ENCODE results near the gene C6orf15. TPM values are rescaled to one million over a fixed set of nuclear protein-coding genes. Genes with fewer than 3 reads are reported as not detected.

C6orf15 gene
- not detected for total RNA-seq

DNA sequence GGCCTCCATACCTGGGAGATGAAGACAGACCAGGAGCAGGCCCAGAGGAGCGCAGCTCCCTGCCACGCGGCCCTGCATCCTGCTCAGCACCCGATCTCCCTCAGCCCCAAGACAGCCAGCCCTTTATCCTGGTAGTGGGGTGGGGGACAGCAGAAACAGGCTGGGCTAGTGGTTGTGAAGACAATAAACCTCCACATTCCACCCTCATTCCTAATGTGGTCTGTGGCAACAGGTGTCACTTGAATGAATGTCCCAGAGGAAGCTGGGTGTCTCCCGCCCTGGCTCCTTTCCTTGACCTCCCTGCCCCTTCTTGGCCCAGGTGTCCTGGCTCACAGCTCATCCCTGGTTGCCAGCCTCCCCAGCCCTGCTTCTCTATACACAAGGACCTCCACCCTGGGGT lies at the start of gene C6orf15:
TSS of gene C6orf15 (minus strand) at position 98 of the 400 bp plus-strand sequence. CDS start at position 78, 20 bp downstream.
- no peak for ATAC-seq

DNA sequence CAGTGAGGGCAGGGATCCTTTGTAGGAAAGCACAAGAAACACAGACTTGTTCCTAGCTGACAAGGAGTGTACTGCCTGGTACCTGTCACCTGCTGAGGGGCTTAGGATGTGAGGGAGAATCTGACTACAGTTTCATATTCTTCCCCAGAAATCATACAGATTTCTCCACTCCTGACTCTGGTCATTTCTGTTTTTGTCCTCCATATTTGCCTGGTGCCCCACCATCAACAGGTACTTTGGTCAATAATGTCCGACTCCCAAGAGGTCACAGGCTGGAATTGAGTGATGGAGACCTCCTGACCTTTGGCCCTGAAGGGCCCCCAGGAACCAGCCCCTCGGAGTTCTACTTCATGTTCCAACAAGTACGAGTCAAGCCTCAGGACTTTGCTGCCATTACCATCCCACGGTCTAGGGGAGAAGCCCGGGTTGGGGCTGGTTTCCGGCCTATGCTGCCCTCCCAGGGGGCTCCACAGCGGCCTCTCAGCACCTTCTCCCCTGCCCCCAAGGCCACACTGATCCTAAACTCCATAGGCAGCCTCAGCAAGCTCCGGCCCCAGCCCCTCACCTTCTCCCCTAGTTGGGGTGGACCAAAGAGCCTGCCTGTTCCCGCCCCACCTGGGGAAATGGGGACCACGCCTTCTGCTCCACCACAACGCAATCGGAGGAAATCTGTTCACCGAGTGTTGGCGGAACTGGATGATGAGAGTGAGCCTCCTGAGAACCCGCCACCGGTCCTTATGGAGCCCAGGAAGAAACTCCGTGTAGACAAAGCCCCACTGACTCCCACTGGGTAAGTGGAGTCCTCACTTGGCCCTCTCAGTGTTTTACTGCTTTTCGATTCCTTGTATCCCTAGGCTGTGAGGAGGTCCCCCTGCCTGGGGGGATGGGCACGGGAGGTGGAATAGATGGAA lies 49.1 kb upstream of the C6orf15 start:
- no peak for ATAC-seq

- peak; percentile 64 for ATAC-seq
Observed at GRCh38 chr6:31158863-31159855, 46.8 kb upstream of the C6orf15 start.

DNA sequence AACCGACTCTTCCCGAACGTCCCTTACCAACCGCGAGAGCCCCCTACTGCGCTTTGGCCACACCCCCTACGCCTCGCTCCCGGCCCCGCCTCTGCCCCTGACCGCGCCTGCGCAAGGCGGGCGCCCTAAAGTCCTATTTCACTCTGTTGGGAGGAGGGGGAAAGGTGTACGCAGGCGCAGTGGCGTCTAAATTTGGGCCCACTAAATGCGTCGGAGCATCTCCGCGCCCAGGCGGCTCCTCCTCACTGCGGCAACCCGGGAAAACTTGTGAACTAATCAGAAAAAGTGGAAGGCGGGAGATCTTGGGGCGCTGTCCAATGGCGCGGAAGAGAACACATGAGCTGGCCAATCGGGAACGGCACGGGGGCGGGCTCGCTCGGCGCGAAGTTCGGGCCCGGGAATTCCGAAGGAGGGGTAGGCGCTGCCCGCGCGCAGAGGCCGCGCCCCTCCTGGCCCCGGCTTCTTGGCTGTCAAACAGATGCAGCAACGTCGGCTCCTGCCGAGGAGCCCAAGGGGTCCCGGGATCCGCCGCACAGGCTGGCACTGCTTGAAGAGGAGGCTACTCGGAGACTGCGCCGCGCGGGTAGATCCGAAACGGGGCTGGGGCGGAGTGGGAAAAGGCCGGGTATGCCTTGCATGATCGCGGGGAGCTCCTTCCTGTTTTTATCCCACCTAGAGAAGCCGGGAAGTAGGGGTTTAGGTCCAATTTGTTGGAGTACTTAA lies 45.9 kb upstream of the C6orf15 start, which contains the start of gene TCF19:
TSS of gene TCF19 (plus strand) at position 450 of the 723 bp plus-strand sequence. CDS start 881 bp downstream, outside the sequence.
- peak; percentile 95 for ATAC-seq

- peak; percentile 32 for ATAC-seq
Observed at GRCh38 chr6:31157513-31158139, 45.3 kb upstream of the C6orf15 start, which contains the start of gene CCHCR1. Gene CCHCR1, minus strand, starts transcription at chr6:31157802. Its CDS starts 202 bp downstream, at chr6:31157600.

- no peak for ATAC-seq
Observed at GRCh38 chr6:31156641-31157040, 44.3 kb upstream of the C6orf15 start.

DNA sequence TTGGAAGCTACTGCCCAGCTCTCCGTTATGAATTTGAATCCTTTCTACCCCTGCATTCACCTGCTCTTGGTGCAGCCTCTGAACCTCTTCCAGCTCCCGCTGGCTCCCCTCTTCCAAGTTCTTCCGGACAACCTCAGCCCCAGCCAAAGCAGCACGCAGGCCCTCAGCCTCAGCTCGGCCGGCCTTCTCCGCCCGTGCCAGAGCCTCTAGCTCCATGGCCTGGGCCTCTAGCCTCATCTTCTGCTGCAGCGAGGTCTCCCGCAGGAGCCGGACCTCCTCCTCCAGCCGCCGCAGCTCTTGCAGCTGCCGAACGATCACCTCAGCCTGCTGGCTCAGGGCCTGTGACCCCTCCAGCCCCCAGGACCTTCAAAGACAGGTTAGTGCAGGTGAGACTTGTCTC lies 42.1 kb upstream of the C6orf15 start:
- ATAC-seq = no peak

DNA sequence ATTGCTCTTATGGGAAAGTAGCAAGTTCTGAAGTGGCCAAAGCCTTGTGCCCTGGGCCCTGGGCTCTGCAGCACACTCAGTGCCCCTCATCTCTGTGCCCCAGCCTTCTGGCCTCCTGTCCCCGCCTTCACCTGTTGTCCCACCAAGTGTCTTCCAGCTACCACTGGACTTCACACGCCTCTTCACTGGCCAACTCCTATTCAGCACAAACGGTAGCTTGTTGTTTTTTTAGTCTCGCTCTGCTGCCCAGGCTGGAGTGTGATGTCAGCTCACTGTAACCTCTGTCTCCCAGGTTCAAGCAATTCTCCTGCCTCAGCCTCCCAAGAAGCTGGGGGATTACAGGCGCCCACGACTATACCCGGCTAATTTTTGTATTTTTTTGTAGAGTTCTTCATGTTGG lies 40.4 kb upstream of the C6orf15 start:
- ATAC-seq = no peak

DNA sequence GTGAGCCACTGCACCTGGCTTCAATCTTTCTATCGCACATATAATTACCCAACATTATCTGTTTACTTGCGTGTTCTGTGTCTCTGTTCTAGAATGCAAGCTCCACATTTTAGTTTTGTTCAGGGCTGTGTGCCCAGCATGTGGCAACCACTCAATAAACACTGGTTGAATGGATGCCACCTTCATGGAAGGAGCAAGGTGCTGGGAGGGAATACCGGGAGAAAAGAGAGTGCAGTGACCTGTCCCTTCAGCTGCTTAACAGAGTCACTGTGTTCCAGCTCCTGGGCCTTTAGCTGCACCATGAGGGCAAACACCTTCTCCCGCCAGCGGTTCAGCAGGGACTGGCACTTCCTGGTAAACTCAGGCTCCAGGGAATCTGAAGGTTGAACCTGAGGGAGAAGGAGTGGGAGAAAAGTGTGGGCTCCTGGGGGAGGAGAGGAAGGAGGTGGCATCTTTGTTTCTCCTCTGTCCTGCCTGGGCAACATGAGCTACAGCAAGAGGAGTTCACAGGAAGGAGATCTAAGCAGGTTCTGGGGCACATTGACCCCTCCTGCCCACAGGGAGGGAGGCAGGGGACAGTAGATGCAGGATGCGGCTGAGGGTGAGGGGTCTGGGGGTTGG lies 37.6 kb upstream of the C6orf15 start:
- ATAC-seq = no peak

- ATAC-seq = no peak
Observed at GRCh38 chr6:31145386-31145785, 33.0 kb upstream of the C6orf15 start.

DNA sequence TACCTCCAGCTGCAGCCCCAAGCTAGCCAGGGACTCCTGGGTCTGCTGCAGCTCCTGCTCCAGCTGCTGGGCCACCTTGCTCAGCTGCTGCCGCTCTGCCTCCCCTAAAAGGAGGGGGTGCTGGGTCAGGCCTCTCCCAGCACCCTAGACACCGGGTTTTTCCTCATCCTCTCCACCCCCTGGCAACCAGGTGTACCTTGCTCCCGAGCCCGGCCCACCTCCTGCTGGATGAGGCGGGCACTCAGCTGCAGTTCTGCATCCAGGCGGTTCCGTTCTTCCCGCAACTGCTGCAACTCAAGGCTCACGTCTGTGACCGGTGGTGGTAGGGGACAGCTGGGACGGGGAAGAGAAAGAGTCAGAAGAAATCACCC lies 32.6 kb upstream of the C6orf15 start:
- ATAC-seq = no peak

DNA sequence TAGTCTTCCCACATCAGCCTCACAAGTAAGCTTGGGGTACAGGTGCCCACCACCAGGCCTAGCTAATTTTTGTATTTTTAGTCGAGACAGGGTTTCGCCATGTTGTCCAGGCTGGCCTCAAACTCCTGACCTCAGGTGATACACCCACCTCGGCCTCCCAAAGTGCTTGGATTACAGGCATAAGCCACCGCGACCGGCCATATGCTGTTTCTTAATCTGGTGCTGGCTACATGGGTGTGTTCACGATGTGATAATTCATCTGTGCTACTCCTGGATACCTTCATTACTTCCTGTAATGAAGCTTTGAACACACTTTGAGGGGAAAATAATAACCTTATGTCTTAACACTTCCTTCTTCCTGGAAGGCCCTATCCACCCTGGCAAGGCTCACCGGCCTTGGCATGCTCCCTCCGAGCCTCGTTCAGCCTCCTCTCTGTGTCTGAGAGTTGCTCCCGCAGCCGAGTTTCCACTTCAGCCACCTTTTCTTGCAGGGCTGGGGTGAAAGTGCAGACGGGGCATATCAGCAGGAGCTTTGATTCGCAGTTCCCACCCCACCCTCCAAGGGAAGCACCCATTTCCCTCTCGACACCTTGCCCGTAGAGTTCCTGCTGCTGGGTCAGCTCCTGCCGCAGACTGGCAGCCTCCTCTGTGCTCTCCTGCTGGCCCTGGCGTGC lies 32.1 kb upstream of the C6orf15 start:
- ATAC-seq = no peak

DNA sequence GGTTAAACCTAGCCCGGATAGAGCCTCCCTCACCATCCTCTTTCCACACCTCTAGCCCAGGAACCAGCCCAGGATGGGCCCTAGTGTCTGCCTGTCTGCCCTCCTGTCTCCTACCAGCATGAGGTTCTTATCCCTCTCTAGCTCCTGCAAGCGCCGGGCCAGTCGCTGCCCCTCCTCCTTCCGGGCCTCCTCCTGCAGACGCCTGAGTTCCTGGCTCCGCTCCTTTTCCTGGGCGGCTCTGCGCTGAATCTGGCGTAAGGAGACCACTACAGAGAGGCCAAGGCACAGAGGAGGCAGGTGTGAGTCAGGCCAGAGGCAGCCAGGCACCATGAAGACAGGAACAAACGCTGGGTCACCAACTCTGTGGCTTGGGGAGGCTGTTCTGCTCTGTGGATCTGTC lies 30.8 kb upstream of the C6orf15 start:
- peak; percentile 4 for ATAC-seq

- no peak for ATAC-seq
Observed at GRCh38 chr6:31142361-31142761, 30.0 kb upstream of the C6orf15 start.

- no peak for ATAC-seq
Observed at GRCh38 chr6:31140643-31141042, 28.3 kb upstream of the C6orf15 start.

DNA sequence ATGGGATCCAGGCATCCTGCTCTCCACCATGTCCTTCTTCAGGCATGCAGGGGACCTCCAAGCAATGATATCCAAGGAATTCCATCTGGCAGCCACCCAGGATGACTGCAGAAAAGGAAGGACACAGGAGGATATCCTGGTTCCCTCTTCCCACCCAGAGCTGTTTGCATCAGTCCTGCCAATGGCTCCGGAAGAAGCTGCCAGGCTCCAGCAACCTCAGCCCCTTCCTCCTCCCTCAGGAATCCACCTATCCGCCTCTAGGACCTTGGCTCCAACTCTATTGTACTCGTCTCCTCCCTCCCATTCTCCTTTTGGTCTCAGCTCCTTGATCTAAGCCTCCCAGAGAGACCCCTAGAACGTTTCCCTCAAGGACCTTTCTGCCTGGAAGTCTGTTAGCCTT lies 27.2 kb upstream of the C6orf15 start:
- ATAC-seq = no peak

DNA sequence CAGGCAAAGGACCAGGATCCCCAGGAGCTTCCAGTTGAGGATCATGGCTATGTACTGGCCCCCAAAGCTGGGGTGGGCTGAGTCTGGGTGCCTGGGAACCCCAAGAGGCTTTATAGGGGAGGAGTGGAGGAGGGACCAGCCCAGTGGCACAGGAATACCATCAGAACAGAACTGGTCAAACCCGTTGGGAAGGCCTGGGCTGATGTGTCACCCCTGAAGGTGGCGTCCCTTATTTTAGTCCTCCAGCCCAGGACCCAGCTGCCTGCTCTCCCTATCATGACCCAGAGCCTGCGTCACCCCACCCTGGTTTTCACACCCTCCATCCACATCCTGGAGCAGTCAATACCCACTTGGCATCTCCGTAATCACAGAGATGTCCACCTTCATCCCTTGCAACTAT lies 26.6 kb upstream of the C6orf15 start, which contains the start of gene PSORS1C2:
TSS of gene PSORS1C2 (minus strand) at position 85 of the 400 bp plus-strand sequence. CDS start at position 45, 40 bp downstream.
- peak; percentile 87 for ATAC-seq

DNA sequence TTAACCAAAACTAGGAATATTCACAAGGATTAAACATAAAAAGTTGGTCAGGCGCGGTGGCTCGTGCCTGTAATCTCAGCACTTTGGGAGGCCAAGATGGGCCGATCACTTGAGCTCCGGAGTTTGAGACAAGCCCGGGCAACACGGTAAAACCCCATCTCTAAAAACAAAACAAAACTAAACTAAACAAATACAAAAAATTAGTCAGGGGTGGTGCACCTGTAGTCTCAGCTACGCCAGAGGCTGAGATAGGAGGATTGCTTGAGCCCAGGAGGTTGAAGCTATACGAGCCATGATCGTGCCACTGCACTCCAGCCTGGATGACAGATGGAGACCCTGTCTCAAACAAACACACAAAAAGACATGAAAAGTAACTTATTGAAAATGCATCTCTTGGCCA lies 23.3 kb upstream of the C6orf15 start:
- ATAC-seq = no peak

- no peak for ATAC-seq
Observed at GRCh38 chr6:31132806-31133205, 20.4 kb upstream of the C6orf15 start.

- no peak for ATAC-seq
Observed at GRCh38 chr6:31131595-31131994, 19.2 kb upstream of the C6orf15 start.

- ATAC-seq = no peak
Observed at GRCh38 chr6:31130751-31131150, 18.4 kb upstream of the C6orf15 start.
